Neural progenitor cell (in vitro differentiated cells): ENCODE measurements around the gene SIRT5.

Experiments used
- CTCF ChIP-seq: fragments of 200-600 bp; sonication (generic); IDR thresholded peaks from 2 replicates; pipeline ENCODE4 v1.5.1; 2017; ENCODE audit warnings: antibody characterized with exemption, mild to moderate bottlenecking
- EZH2 ChIP-seq: fragments of 200-600 bp; sonication (generic); IDR thresholded peaks from 2 replicates; pipeline ENCODE4 v1.6.1; 2017; ENCODE audit warnings: antibody characterized with exemption, mild to moderate bottlenecking, moderate library complexity

- no peak for TF ChIP-seq EZH2
- TF ChIP-seq CTCF = no peak
These were observed at the start of gene SIRT5 for GRCh38 chr6:13574571-13575376.
